Measurements from ENCODE around the gene CNTNAP2.
"Not testable (repeated sequence)": the region's sequence is repeated elsewhere in the genome, so short reads cannot be mapped to it uniquely, and the experiment has no call there.

Gene CNTNAP2

DNA sequence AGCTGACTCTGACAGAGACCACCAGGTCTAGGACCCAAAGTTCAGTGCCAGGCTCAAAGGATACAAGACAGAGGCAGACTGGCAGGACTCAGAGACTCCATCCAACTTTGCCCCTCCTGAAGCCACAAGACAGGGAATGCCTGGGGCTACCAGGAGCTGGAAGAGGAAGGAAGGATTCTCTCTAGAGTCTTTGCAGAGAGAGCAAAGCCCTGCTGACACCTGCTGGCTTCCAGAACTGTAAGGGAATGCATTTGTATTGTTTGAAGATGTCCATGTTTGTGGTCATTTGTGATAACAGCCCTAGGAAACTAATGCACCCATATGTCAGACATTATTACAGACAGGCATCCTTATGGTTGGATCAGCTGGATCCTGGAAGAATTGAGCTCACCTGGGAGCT is 2341.7 kb downstream of the CNTNAP2 start:
- no peaks in the 10 kb centered on the region for H3K79me2 ChIP-seq (ENCODE audit: control insufficient read depth, insufficient read depth, low read length, unreplicated experiment)
- no peak overlapping the region for H3K4me3 ChIP-seq (ENCODE audit: low read depth, low read length)
- H3K4me1 ChIP-seq (ENCODE audit: control insufficient read depth, insufficient read depth, low read length, unreplicated experiment), result no peaks in the 10 kb centered on the region
- no peaks in the 10 kb centered on the region for H3K27me3 ChIP-seq (ENCODE audit: insufficient read depth, low read length)
- no peaks in the 10 kb centered on the region for H3K36me3 ChIP-seq (ENCODE audit: insufficient read depth, low read length)
- H2AFZ ChIP-seq (ENCODE audit: low read length, unreplicated experiment), result no peak overlapping the region
- H3K27ac ChIP-seq (ENCODE audit: low read depth, low read length), result no peak overlapping the region

DNA sequence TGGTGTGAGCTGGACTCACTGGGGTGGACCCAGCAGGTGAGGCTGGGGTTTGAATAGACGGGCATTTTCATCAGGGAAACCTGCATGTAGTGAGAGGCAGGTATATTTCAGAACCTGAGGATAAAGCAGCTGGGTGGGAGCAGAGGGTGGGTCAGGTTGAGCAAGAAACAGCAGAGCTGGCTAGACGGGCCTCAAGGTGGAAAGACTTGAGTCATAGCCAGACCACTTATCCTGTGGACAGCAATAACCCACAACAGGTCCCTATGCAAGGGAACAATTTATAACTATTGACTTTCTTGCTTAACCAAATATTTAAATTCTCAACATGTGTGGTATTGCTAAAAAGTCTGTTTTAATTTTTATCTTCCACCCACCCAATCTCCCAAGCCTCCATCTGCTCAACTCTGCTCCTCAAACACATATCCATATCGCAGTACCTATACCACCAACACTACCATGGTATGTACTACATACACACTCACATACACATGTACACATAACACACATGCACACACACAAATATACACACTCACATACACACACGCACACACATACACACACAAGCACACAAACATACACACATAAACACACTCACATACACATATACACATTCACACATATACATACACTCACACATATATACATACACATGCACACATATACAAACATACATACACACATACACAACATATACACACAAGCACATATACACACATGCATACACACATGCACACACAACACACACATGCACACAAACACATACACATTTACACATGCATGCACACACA is 2345.0 kb downstream of the CNTNAP2 start:
- no peak overlapping the region for H3K4me3 ChIP-seq (ENCODE audit: low read depth, low read length)
- no peak overlapping the region for H3K27ac ChIP-seq (ENCODE audit: low read depth, low read length)
- no peaks in the 10 kb centered on the region for H3K4me1 ChIP-seq (ENCODE audit: control insufficient read depth, insufficient read depth, low read length, unreplicated experiment)
- no peaks in the 10 kb centered on the region for H3K27me3 ChIP-seq (ENCODE audit: insufficient read depth, low read length)
- H2AFZ ChIP-seq (ENCODE audit: low read length, unreplicated experiment), result no peak overlapping the region
- H3K36me3 ChIP-seq (ENCODE audit: insufficient read depth, low read length), result no peaks in the 10 kb centered on the region
- H3K79me2 ChIP-seq (ENCODE audit: control insufficient read depth, insufficient read depth, low read length, unreplicated experiment), result no peaks in the 10 kb centered on the region

DNA sequence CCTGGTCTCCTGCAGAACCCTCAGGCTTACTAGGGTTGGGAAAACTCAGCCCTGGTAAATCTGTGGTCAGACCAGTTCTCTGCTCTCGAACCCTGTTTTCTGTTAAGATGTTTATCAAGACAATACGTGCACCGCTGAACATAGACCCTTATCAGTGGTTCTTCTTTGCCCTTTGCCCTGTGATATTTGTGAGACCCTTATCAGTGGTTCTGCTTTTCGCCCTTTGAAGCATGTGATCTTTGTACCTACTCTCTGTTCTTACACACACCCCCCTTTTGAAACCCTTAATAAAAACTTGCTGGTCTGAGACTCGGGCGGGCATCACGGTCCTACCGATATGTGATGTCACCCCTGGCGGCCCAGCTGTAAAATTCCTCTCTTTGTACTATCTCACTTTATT is 2346.2 kb downstream of the CNTNAP2 start:
- not testable (repeated sequence) for H3K36me3 ChIP-seq (ENCODE audit: insufficient read depth, low read length); H3K79me2 ChIP-seq (ENCODE audit: control insufficient read depth, insufficient read depth, low read length, unreplicated experiment); H3K4me3 ChIP-seq (ENCODE audit: low read depth, low read length); H3K27ac ChIP-seq (ENCODE audit: low read depth, low read length); H3K27me3 ChIP-seq (ENCODE audit: insufficient read depth, low read length); H3K4me1 ChIP-seq (ENCODE audit: control insufficient read depth, insufficient read depth, low read length, unreplicated experiment); H2AFZ ChIP-seq (ENCODE audit: low read length, unreplicated experiment)

DNA sequence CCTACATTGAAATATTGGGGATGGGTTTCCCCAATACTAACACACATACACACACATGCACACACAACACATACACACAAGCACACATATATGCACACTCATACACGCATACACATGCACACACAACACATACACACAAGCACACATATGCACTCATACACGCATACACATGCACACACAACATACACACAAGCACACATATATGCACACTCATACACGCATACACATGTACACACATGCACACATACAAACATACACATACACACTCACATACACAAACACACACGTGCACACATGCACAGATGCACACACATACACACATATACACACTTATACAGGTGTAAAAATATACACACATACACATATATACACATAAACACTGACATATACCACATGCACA is 2346.6 kb downstream of the CNTNAP2 start:
- peaks cover 5% of the 10 kb centered on the region; the same call in 1 of the 2 replicates for H3K27me3 ChIP-seq (ENCODE audit: insufficient read depth, low read length)
- no peak overlapping the region for H2AFZ ChIP-seq (ENCODE audit: low read length, unreplicated experiment)
- no peaks in the 10 kb centered on the region for H3K4me1 ChIP-seq (ENCODE audit: control insufficient read depth, insufficient read depth, low read length, unreplicated experiment)
- no peak overlapping the region for H3K27ac ChIP-seq (ENCODE audit: low read depth, low read length)
- H3K79me2 ChIP-seq (ENCODE audit: control insufficient read depth, insufficient read depth, low read length, unreplicated experiment), result no peaks in the 10 kb centered on the region
- H3K36me3 ChIP-seq (ENCODE audit: insufficient read depth, low read length), result no peaks in the 10 kb centered on the region
- no peak overlapping the region for H3K4me3 ChIP-seq (ENCODE audit: low read depth, low read length)

DNA sequence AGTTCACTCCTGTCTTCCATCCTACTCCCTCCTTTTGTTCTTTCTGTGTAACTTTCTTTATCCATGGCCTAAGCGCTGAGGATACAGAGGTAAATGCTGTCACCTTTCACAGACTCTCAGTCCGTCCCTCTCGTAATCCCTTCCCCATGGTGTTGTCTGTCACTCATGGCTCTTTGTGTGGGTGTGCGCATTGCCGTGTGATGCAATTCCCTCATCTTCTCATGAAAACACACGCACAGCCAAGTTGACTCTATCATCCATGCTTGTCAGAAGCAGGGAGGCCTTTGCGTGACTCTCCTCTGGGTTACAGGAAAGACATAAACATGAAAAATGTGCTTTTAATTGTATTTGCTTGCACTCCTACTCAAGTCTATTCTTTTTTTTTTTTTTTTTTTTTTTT is 2348.3 kb downstream of the CNTNAP2 start:
- H3K36me3 ChIP-seq (ENCODE audit: insufficient read depth, low read length), result no peaks in the 10 kb centered on the region
- H3K27me3 ChIP-seq (ENCODE audit: insufficient read depth, low read length), result peaks cover 5% of the 10 kb centered on the region; the same call in 1 of the 2 replicates
- no peak overlapping the region for H3K4me3 ChIP-seq (ENCODE audit: low read depth, low read length)
- no peak overlapping the region for H2AFZ ChIP-seq (ENCODE audit: low read length, unreplicated experiment)
- H3K4me1 ChIP-seq (ENCODE audit: control insufficient read depth, insufficient read depth, low read length, unreplicated experiment), result no peaks in the 10 kb centered on the region
- H3K27ac ChIP-seq (ENCODE audit: low read depth, low read length), result no peak overlapping the region
- no peaks in the 10 kb centered on the region for H3K79me2 ChIP-seq (ENCODE audit: control insufficient read depth, insufficient read depth, low read length, unreplicated experiment)

DNA sequence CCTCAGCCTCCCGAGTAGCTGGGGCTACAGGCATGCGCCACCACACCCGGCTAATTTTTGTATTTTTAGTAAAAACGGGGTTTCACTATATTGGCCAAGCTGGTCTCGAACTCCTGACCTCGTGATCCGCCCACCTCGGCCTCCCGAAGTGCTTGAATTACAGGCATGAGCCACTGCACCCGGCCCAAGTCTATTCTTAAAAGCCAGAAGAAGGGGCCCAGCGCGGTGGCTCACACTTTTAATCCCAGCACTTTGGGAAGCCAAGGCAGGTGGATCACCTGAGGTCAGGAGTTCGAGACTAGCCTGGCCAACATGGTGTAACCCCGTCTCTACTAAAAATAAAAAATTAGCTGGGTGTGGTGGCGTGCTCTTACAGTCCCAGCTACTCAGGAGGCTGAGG is 2348.8 kb downstream of the CNTNAP2 start:
- not testable (repeated sequence) for H3K4me3 ChIP-seq (ENCODE audit: low read depth, low read length); H3K36me3 ChIP-seq (ENCODE audit: insufficient read depth, low read length); H3K4me1 ChIP-seq (ENCODE audit: control insufficient read depth, insufficient read depth, low read length, unreplicated experiment); H2AFZ ChIP-seq (ENCODE audit: low read length, unreplicated experiment); H3K27ac ChIP-seq (ENCODE audit: low read depth, low read length); H3K79me2 ChIP-seq (ENCODE audit: control insufficient read depth, insufficient read depth, low read length, unreplicated experiment); H3K27me3 ChIP-seq (ENCODE audit: insufficient read depth, low read length)

DNA sequence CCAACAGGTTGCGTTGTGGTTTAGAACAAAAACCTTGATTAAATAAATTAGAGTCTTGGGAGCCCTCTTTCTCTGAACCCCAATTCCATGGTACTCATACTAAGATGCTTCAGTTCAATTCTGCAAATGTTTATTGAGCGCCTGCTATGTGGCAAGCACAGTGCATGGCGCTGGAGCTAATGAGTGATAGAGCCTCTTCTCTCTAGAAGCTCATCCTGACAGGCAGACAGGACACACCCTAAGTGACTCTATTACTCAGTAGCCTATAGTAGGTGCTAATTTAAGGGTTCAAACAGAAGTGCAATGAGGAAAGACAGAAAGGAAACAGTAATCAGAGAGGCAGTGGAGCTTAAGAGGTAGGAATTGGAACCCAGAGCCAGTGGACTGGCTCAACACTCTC is 2349.5 kb downstream of the CNTNAP2 start:
- Histone ChIP-seq H3K27me3 (ENCODE audit: insufficient read depth, low read length) (peaks cover 5% of the 10 kb centered on the region; the same call in 1 of the 2 replicates), H3K79me2 (ENCODE audit: control insufficient read depth, insufficient read depth, low read length, unreplicated experiment) (no peaks in the 10 kb centered on the region), H3K27ac (ENCODE audit: low read depth, low read length) (no peak overlapping the region), H3K4me1 (ENCODE audit: control insufficient read depth, insufficient read depth, low read length, unreplicated experiment) (no peaks in the 10 kb centered on the region), H3K4me3 (ENCODE audit: low read depth, low read length) (no peak overlapping the region), H2AFZ (ENCODE audit: low read length, unreplicated experiment) (no peak overlapping the region), H3K36me3 (ENCODE audit: insufficient read depth, low read length) (no peaks in the 10 kb centered on the region)

DNA sequence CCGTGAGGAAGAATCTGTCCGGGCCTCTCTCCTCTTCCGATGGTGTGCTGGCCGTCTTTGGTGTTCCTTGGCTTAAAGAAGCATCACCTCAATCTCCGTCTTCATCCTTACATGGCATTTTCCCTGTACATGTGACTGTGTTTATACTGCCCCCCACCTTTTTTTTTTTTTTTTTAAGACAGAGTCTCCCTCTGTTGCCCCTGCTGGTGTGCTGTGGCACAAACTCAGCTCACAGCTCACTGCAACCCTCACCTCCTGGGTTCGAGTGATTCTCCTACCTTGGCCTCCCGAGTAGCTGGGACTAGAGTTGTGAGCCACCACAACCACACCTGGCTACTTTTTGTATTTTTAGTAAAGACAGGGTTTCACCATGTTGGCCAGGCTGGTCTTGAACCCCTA is 2352.1 kb downstream of the CNTNAP2 start:
- H3K36me3 ChIP-seq (ENCODE audit: insufficient read depth, low read length), result no peaks in the 10 kb centered on the region
- H3K4me1 ChIP-seq (ENCODE audit: control insufficient read depth, insufficient read depth, low read length, unreplicated experiment), result no peaks in the 10 kb centered on the region
- no peaks in the 10 kb centered on the region for H3K79me2 ChIP-seq (ENCODE audit: control insufficient read depth, insufficient read depth, low read length, unreplicated experiment)
- H2AFZ ChIP-seq (ENCODE audit: low read length, unreplicated experiment), result no peak overlapping the region
- H3K4me3 ChIP-seq (ENCODE audit: low read depth, low read length), result no peak overlapping the region
- no peak overlapping the region for H3K27ac ChIP-seq (ENCODE audit: low read depth, low read length)
- H3K27me3 ChIP-seq (ENCODE audit: insufficient read depth, low read length), result peaks cover 6% of the 10 kb centered on the region
